Posterior vena cava (tissue), 2 donors: ENCODE measurements around the gene CCDC174. TPM values are rescaled to one million over a fixed set of nuclear protein-coding genes. Genes with fewer than 3 reads are reported as not detected.
"Not testable (repeated sequence)": the region's sequence is repeated elsewhere in the genome, so short reads cannot be mapped to it uniquely, and the experiment has no call there.

Experiments used
- DNase-seq: peaks from one replicate; pipeline ENCODE4 v3.0.0-alpha.2; 2020; ENCODE audit warnings: low spot score
- intact Hi-C, 2 donors: fragments of 100-400 bp; cut with DNase I; formaldehyde crosslinking; loops; one replicate each; pipeline versions ENCODE4 v1.14.1 to v1.14.2; 2022 to 2023
- total RNA-seq, 2 donors: library from RNA; stranded (reverse); fragmentation: NEBNext Ultra II Directional; extraction: Animal tissue kit (Norgen Biotek cat#: 25700); gene quantifications; one replicate each; pipeline ENCODE4 v1.2.1, GENCODE V29; 2021
- donor health status: DM: yes; HTN: yes; CAD: no.
- donor health status: DM: yes; HTN: yes; CAD: no.

Gene CCDC174
- total RNA-seq, 2 donors from 2014 or later, result 15.6 to 19.0 TPM

- no peak for DNase-seq
- intact Hi-C loops, result no loop called here
Observed at GRCh38 chr3:14647976-14648955, 3.3 kb upstream of the CCDC174 start.

GRCh38 chr3:14649466-14649865, 2.1 kb upstream of the CCDC174 start:
- no peak for DNase-seq
- intact Hi-C loops, result no loop called here

GRCh38 chr3:14650193-14650592, 1.4 kb upstream of the CCDC174 start:
- intact Hi-C loops, result no loop called here
- no peak for DNase-seq

- intact Hi-C loops, DNase-seq: not testable (repeated sequence)
Observed at GRCh38 chr3:14652360-14652907, 872 bp downstream of the CCDC174 start.

GRCh38 chr3:14657579-14657978, 6.0 kb downstream of the CCDC174 start:
- no peak for DNase-seq
- intact Hi-C loops, result no loop called here

GRCh38 chr3:14658978-14659377, 7.4 kb downstream of the CCDC174 start:
- no peak for DNase-seq
- intact Hi-C loops, result no loop called here

GRCh38 chr3:14660942-14661341, 9.4 kb downstream of the CCDC174 start:
- intact Hi-C loops, result no loop called here
- DNase-seq, result no peak

- intact Hi-C loops, result no loop called here
Observed at GRCh38 chr3:14663396-14664135, 12.0 kb downstream of the CCDC174 start.

GRCh38 chr3:14664170-14664569, 12.6 kb downstream of the CCDC174 start:
- intact Hi-C loops, result no loop called here
- no peak for DNase-seq

More at GRCh38 chr3:14663396-14664135, 12.0 kb downstream of the CCDC174 start:
- no peak for DNase-seq

GRCh38 chr3:14672588-14672987, 21.0 kb downstream of the CCDC174 start:
- intact Hi-C loops, result loop anchor here in 1 of 2 donors (5.0 kb wide), 1 partner anchor 250 kb away; no protein-coding TSS in a partner anchor
- DNase-seq, result no peak

- intact Hi-C loops, result loop anchor here in 1 of 2 donors (5.0 kb wide), 1 partner anchor 247 kb away; no protein-coding TSS in a partner anchor
- no peak for DNase-seq
Observed at GRCh38 chr3:14674841-14675240, 23.3 kb downstream of the CCDC174 start, which contains the start of gene C3orf20. C3orf20 (plus strand) TSS chr3:14675141; CDS start chr3:14682714, 7,573 bp downstream.

- no peak for DNase-seq
- intact Hi-C loops, result no loop called here
Observed at GRCh38 chr3:14676881-14677280, 25.3 kb downstream of the CCDC174 start.

- DNase-seq, result no peak
- intact Hi-C loops, result no loop called here
Observed at GRCh38 chr3:14678015-14678503, 26.5 kb downstream of the CCDC174 start.

- no peak for DNase-seq
- intact Hi-C loops, result no loop called here
Observed at GRCh38 chr3:14680115-14680514, 28.6 kb downstream of the CCDC174 start.

GRCh38 chr3:14680716-14681115, 29.2 kb downstream of the CCDC174 start:
- DNase-seq, result no peak
- intact Hi-C loops, result no loop called here

GRCh38 chr3:14684447-14684846, 32.9 kb downstream of the CCDC174 start:
- intact Hi-C loops, result no loop called here
- DNase-seq, result no peak

- no peak for DNase-seq
- intact Hi-C loops, result no loop called here
Observed at GRCh38 chr3:14685179-14685578, 33.6 kb downstream of the CCDC174 start.

- DNase-seq, result no peak
- intact Hi-C loops, result no loop called here
Observed at GRCh38 chr3:14687360-14687759, 35.8 kb downstream of the CCDC174 start.

GRCh38 chr3:14688525-14688924, 37.0 kb downstream of the CCDC174 start:
- no peak for DNase-seq
- intact Hi-C loops, result no loop called here
